ENCODE data around the gene CCDC27. TPM values are rescaled to one million over a fixed set of nuclear protein-coding genes. Genes with fewer than 3 reads are reported as not detected.

The CCDC27 gene
- polyA plus RNA-seq, 1 donor, result 0.19 TPM

DNA sequence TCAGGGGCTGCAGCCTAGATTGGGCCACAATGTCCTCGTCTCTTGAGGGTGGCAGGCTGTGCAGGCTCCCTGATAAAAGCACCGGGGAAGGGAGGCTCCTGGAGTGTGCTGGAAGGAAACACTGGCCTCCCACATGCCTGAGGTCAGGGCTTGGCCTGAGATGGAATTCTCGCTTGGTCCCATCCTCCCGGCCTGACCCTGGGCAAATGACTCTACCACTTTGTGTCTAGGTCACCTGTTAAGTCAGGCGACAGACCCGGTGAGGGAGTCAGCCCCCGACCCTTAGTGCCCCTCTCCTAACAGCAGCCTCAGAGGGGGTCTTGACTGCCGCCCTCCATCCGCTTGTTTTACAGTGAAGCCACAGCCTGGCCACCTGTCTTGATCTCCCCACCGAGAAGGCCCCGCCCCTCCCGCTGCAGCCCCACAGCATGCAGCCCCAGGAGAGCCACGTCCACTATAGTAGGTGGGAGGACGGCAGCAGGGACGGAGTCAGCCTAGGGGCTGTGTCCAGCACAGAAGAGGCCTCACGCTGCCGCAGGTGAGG, 22.8 kb downstream of the CCDC27 start:
- DNase-seq (ENCODE audit: low read depth), result no peak

DNA sequence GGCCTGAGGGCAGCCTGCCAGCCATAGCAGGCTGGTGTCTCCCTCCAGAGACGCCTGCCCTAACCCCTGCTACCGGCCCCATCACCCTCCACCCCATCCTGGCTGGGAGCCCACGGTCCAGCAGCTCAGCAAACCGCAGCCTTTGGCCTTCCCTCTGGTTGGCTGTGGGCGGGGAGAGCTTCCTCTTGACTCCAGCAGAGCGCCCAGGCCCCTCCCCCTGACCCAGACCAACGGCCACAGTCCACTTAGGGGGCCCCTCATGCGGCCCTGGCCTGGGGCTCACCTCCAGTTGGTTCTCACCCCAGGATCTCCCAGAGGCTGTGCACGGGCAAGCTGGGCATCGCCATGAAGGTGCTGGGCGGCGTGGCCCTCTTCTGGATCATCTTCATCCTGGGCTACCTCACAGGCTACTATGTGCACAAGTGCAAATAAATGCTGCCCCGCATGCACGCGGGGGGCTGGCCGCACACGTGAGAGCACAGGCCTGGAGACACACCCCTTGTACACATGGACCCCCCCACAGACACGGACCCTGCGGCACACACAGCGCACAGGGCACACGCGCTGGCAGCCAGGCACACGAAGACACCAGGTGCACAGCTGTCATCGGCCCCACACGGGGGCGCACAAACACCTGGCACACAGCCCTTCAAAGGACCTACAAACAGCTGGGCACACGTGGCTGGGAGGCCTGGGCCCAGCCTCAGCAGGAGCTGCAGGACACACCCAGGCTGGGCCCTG, 23.4 kb downstream of the CCDC27 start:
- DNase-seq (ENCODE audit: low read depth), result no peak

DNA sequence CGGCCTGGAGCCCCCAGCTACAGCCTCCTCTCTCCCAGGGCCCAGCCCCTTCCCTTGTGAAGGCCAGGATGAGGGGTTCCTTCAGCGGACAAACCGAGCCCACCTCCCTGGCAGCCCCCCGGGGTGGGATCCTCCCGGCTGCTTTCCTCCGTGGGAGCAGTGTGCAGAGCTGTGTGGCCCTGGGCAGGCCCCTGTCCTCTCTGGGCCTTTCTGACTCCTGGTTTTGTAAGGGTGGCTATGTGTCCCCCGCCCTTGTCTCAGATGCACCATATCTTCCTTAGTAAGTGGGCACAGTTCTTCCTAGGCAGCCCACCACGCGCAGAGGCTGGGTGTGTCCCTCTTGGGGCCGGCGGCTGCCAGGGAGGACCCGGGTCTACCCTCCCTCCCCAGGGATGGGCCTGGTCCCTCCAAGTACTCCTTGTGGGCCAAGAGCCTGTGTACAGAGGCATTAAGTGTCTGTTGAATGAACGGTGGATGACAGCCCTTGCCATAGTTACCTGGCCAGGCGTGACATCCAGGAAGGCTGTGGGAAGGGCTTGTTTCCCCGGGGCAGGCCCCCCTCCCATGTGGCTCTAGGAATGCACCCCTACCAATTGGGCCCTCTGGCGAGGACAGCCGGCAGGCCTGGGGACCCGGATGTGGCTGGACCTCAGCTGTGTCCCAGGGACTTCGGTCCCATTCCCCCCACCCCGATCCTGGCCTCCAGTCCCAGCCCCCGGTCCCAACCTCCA, 24.1 kb downstream of the CCDC27 start:
- no peak for DNase-seq (ENCODE audit: low read depth)

DNA sequence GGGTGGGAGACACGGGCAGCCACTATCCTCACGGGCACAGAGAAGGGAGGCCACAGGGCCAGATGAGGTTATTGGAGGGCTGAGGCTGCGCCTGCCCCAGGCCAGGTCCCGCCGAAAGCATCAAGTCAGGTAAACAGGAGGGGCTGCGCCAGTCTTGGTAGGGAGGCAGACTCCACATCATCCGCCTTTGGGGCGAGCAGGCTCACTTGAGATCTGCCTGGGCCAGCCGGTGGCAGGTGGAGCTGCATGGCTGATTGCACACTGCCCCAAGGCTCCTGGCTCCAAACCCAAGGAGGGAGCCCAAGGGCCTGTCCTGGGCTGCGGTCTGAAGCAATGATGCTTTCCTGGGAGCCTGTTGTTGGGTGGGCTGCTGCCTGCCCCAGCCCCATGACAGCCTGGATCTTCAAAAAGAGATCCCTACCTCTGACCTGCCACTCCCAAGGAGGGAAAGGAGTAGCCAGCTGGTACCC, 24.9 kb downstream of the CCDC27 start:
- no peak for DNase-seq (ENCODE audit: low read depth)

DNA sequence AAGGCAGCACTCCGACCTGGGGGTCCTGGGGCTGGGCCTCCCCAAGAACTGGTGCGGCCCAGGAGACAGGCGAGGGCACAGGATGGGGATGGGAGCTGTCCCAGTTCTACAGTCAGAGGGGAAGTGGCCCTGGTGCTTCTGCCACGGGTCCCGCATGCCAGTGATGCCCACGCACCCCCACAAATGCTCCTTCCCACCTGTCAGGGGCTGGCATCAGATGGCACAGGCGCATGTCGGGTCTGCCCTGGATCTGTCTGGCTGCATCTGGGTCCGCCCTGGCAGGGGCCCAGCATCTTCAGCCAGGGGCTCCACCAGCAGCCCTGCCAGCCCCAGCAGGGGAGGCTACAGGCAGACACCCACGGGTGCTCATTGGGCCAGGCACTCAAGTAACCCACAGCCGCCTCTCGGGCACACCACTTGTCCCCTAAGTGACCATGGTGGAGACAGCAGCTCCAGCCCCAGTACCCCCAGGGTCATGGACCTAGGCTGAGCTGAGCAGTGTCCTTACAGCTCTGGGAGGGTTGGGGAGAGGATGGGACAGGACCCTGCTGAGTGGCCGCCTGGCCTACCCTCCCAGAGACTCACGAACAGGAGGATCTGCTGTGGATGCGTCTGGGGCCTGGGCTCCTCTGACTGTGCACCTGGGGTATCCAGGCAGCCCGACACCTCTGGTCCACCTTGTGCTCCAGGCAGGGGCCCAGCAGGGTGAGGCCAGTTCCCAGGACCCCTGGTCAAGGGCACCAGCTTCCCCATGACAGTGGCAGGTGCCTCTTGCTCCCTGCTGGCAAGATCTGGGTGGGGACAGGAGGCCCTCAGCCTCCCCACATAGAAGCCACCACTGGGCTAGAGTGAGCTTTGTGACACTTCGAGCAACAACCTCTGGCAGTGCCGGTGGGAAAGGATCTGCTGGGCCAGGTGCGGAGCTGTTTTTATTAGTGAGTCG, 25.7 kb downstream of the CCDC27 start:
- no peak for DNase-seq (ENCODE audit: low read depth)

DNA sequence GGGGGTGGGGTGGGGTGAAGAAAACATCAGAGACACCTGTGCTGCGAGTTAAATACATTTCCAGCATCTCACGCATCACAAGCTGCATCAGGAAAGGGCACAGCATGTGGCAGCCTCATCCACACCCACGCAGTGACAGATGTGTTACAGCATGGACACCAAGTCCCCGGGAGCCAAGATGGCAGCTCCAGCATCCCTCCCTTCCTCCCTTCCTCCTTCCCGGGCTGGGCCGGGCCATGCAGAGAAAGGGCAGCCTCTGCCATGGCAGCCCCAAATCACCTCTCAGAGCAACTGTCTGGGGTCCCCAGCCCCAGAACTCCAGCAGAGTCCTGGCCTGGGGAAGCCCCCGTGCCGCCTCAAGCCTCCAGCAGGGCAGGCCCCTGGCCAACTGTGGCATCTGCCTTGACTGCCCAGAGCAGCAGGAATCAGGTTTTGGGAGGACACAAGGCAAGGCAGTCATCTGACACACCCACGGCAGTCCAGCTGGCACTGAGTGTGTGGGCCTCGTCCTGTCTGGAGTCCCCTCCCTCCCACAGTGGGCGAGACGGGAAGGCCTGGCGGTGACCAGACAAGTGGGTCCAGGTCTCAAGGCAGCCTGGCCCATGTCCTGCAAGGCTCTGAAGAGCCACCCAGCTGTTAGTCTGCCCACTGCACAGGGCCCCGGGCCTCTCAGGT, 26.5 kb downstream of the CCDC27 start:
- no peak for DNase-seq (ENCODE audit: low read depth)

DNA sequence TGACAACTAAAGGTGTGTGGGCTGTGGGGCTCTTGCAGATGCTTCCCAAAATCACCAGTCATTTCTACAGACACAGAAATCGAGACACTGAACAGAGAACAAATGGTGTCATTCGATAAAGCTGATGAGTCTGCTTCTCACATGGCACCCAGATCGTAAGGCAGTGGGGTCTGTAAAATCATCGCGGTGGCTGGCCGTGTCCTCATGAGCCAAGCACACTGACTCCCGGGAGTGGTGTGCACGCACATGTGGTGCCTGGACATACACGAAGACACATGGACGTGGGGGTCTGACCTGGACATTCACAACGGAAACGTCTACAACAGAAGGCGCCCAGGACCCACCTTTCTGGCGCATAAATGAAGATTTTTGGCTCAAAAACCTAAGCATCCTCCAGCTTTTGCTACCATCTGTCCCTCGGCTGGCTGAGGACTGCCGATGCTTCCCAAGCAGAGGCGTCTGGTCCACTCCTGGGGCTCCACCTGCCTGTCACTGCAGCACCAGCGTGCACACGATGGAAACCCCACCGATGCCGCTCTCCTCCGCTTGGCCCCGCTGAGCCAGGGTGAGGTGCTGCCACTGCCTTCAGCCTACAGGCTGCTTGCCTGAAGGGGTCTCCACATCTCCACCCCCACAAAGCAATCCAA, 27.1 kb downstream of the CCDC27 start:
- no peak for DNase-seq (ENCODE audit: low read depth)

DNA sequence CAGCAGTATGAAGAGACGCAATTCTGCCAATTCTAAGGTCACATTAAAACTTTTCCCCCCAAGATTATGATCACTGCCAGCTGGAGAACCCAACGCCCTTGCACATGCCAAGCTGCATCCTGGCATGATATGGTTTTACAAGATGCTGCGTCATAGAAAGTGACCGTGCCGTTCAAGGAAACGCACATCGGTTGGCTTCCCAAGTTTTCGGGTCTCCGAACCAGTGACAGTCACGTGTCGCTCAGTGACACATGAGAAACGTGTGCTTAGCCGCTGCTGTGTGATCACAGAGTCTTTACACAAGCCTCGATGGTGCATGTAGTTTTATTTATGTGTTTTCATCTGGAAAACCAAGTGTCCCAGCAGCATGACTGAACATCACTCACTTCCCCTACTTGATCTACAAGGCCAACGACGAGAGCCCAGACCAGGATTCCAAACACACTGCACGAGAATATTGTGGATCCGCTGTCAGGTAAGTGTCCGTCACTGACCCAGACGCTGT, 27.7 kb downstream of the CCDC27 start:
- no peak for DNase-seq (ENCODE audit: low read depth)

DNA sequence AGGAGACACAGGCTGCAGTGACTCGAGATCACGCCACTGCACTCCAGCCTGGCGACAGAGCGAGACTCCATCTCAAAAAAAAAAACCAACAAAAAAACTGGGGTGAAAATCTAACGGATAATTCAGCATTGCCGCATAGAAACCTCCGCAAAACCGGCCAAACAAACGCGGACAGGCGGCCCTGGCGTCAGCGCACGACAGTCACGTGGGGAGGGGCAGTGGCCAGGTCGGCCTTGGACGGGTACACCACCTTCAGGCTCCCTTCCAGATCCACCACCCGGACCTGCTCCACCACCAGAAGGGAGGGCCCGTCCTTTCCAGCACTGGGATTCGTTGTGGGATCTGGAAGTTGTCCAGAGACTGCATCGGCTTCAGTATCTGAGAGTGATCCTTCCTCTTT, 28.7 kb downstream of the CCDC27 start:
- no peak for DNase-seq (ENCODE audit: low read depth)

DNA sequence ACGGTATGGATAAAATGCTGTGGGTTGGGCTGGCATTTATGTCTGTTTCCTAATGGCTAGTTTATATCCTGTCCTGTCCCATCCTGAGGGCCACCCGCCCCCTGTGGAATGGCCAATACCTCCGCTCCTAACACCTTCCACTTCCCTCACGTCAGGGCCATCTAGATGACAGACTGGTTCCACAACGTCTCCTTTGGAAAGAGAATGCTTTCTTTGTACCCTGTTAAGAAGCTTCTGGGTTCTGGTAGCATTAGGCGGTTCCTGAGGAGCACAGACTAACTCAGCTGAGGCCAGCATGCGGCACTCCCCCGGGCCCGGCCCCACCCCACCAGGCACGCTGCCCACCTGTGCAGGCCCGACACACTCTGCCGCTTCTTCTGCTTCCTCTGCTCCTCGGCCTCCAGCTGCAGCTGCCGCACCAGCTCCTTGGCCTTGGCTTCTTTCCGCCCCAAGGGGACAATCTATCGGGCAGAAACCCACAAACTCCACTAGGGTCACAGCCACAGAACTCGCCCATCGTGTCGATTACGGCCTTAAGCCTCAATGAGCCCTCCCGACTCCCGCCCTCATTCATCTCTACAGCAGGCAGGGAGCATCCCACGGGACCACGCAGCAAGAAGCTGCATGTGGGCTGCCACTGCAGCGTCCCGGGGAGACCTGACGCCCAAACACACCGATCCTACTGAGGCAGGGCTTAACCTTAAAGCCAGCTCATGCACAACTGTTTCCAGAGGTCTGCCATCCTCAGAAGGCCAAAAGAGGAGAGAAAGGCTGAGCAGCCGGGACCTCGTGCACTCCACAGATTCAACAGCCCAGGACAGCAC, 31.6 kb downstream of the CCDC27 start:
- DNase-seq (ENCODE audit: low read depth), result no peak

DNA sequence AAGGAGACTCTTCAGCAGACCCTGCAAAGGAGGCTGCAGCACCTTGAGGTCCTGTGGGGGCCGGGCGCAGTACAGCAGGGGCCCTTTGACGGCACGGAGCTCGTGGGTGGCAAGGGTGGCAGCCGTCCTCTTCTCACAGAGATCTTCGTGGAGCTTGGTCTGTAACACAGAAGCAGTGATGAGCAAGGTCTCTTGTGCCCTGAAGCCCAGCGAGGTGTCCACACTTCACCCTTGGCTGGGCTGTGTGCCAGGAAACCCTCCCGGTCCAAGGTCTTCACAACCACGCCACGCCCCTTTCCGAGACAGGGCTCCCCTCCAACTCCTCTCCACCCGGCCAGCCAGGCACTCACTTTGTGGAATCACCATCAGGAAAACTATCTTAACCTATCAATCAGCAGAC, 32.8 kb downstream of the CCDC27 start:
- no peak for DNase-seq (ENCODE audit: low read depth)

DNA sequence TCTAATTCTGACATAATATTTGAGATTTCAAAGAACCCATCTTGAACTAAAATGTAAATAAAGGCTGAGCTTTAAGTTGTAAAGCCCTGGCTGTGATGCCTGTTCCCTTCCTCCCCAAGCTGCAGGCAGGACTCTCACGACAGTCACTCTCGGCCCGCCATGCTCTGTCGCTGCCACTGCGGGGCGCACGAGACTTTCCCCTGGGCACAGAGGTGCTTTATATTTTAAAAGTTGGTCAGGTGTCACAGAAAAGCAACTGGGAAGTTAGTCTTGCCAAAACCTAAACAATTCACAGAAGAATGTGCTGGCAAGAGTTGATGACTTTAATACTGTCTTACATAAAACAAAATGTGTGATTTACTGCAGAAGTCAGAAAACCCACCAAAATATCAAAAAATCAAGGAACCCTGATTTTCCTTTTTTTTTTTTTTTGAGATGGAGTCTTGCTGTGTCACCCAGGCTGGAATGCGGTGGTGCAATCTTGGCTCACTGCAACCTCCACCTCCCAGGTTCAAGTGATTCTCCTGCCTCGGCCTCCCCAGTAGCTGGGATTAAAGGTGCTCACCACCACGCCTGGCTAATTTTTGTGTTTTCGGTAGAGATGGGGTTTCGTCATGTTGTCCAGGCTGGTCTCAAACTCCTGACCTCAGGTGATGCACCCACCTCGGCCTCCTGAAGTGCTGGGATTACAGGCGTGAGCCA, 33.4 kb downstream of the CCDC27 start:
- DNase-seq (ENCODE audit: low read depth), result no peak

DNA sequence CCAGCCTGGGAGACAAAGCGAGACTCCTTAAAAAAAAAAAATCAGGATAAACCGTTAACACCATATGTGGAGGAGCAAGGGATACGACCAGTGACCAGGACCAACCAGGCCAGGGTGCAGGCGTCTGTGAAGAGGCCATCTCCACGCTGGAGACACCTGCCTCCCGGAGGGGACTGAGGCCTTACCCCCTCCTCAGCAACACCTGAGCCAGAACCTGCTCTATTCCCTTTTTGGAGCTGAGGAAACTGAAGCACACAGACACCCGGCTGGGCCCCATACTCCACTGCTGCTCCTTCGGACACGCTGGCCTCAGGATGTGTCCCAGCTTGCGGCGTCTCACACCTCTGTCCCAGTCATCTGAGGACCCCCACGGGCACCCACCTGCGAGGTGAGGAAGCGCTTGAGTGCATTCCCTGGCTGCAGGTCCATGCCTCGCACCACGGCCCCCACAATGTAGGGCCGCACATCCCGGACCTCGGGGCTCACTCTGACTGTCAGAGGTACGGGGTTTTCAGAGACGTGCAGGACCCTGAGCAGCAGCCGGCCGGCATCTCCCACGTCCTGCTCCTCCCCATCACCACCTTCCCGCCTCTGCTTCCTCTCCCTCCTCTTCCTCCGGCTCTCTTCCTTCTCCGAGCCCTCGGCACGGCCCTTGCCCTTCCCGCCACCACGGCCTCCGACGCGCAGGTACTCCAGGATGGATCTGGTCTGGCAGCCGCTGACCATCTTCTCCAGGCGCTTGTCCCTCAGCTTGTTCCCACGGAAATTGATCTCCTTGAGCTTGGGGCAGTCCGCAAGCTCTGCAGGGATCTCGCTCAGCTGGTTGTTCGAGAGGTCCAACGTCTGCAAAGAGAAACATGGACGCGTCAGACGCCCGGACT, 34.5 kb downstream of the CCDC27 start:
- no peak for DNase-seq (ENCODE audit: low read depth)

DNA sequence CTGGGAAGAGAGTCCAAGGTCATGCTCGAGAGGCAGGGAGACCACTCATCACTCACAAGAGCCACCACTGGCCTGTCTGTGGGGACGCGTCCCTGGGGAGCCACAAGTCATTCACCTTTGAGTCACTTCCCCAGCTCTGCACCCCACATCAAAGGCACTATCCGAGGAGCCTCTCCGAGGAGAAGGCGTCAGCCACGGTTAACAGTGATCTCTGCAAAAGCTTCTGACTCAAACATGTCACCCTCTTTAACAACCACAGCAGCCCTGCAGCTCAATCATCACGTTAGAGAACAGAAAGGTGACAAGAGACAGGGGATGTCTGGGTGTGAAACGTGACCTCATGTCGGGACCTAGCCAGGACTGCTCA, 35.1 kb downstream of the CCDC27 start:
- no peak for DNase-seq (ENCODE audit: low read depth)

DNA sequence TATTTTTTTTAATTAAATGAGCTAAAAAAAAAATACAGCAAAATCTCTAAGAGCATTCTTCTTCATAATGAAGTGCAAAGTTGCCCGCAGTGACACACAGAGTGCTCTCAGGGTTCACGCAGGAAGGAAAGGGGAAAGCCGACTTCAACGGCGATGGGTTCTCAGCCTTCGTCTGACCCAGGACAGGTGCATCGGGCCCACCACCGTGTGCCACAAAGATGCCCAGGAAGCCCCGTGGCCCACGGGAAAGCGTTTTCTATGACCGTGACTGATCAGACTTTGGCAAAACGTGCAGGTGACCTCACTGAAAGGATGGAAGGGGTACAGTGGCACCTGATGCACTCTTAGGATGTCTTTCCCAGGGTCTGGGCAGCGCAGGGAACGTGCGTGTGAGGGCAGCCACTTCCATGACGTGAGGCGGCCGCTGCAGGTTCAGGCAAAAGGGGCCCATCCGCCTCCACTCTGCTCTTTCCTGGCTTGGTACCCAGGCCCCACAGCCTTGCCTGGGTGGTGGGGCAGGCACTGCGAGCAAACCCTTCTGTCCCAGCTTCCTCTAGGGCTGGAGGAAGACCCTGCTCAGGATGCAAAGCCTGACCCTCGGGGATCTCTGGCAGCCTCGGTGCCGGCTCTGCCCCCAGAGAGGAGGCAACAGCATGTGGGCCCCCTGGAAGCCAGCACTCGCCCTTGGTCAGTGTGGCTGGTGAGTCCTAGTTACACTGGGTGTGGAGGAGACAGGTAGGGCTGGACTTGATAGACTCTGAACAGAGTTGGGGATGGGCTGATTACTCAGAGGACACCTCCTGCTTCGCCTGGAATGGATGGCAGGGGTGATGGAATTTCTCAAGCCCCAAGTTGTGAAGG, 35.7 kb downstream of the CCDC27 start:
- no peak for DNase-seq (ENCODE audit: low read depth)

DNA sequence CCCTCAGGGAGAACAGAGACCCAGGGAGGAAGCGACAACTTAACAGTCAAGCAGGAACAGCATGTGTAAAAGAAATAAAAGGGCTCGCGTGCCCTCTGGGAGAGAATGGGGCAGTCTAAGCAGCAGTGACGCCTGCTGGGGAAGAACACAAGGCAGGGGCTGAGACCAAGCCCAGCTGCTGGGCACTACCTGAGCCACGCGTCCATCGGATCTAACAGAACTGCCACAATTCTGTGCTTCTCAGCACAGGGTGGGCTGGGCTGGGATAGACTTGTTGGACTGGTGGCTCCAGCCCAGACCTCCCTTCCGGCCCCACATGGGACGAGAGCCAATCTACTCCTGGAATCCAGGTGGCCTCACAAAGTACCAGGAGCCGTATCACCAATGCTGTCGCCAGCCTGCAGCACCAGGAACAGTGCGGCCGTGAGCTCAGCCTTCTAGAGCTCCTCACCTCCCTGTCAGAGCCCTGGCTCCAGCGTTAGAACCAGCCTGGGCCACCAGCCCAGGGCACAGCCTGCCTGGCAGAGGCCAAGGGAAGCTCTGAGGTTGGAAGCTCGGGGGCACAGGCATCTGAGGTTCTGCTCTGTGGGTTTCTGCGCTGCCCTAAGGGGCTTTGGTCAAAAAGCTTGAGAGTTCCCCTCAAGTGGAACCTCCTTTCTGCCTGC, 36.6 kb downstream of the CCDC27 start:
- DNase-seq (ENCODE audit: low read depth), result no peak
